GM23248 (cell line): Measurements from ENCODE around the gene COL19A1.

Experiments
- EZH2 ChIP-seq: fragments of 200-600 bp; sonication (generic); IDR thresholded peaks from 2 replicates; pipeline ENCODE4 v1.6.1; 2018; ENCODE audit warnings: antibody characterized with exemption, mild to moderate bottlenecking; ENCODE audit not compliant: insufficient read depth, poor library complexity, severe bottlenecking
- EZH2phosphoT487 ChIP-seq: fragments of 200-600 bp; sonication (generic); IDR thresholded peaks from 2 replicates; pipeline ENCODE4 v1.6.1; 2018; ENCODE audit warnings: antibody characterized with exemption, moderate library complexity, mild to moderate bottlenecking, low read depth; ENCODE audit not compliant: insufficient read depth

GRCh38 chr6:69933239-69933638 is 66.9 kb downstream of the COL19A1 start:
- no peak for TF ChIP-seq EZH2phosphoT487
- TF ChIP-seq EZH2: no peak
